Measurements from ENCODE around the gene SYNPO2L. TPM values are rescaled to one million over a fixed set of nuclear protein-coding genes. Genes with fewer than 3 reads are reported as not detected.

Gene SYNPO2L
- total RNA-seq, 1 donor from 2014 or later: not detected

GRCh38 chr10:73629165-73629564, 26.7 kb downstream of the SYNPO2L start:
- H3K4me1 Mint-ChIP-seq (ENCODE audit: unreplicated experiment): peaks cover 17% of the 10 kb centered on the region
- H3K36me3 Mint-ChIP-seq (ENCODE audit: unreplicated experiment): no peaks in the 10 kb centered on the region
- no peak for DNase-seq (ENCODE audit: extremely low spot score, unreplicated experiment)
- no peak for TF ChIP-seq CTCF (IDR thresholded peaks at IDR 0.05)
- no peak overlapping the region for H3K4me3 Mint-ChIP-seq (ENCODE audit: unreplicated experiment)
- no peak overlapping the region for H3K27ac Mint-ChIP-seq (ENCODE audit: unreplicated experiment)
- H3K27me3 Mint-ChIP-seq (ENCODE audit: unreplicated experiment): no peaks in the 10 kb centered on the region
- no peaks in the 10 kb centered on the region for H3K9me3 Mint-ChIP-seq (ENCODE audit: unreplicated experiment)

GRCh38 chr10:73628405-73628804, 27.4 kb downstream of the SYNPO2L start:
- Mint-ChIP-seq H3K36me3 (ENCODE audit: unreplicated experiment) (no peaks in the 10 kb centered on the region), H3K27me3 (ENCODE audit: unreplicated experiment) (no peaks in the 10 kb centered on the region), H3K4me3 (ENCODE audit: unreplicated experiment) (no peak overlapping the region), H3K27ac (ENCODE audit: unreplicated experiment) (no peak overlapping the region), H3K9me3 (ENCODE audit: unreplicated experiment) (no peaks in the 10 kb centered on the region), H3K4me1 (ENCODE audit: unreplicated experiment) (peaks cover 17% of the 10 kb centered on the region)
- TF ChIP-seq CTCF (IDR thresholded peaks at IDR 0.05): no peak
- no peak for DNase-seq (ENCODE audit: extremely low spot score, unreplicated experiment)

DNA sequence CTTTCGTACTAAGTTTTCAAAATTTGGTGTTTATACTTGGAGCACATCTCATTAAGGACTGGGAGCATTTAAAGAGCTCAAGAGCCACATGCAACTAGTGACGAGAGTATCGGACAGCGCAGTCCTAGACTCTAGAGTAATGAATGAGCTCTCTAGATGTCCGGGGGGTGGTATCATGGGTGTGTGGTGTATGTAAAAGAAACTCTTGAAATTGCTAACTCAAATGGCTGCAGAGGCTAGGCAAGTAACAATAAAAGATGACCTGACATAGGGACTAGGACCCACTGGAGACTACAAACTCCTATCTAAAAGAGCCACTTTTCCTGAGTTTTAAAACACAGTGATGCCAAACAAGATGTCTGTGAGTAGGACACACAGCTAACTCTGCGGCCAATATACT, 28.5 kb downstream of the SYNPO2L start:
- Mint-ChIP-seq H3K4me1 (ENCODE audit: unreplicated experiment) (peaks cover 17% of the 10 kb centered on the region), H3K27me3 (ENCODE audit: unreplicated experiment) (no peaks in the 10 kb centered on the region), H3K9me3 (ENCODE audit: unreplicated experiment) (no peaks in the 10 kb centered on the region), H3K27ac (ENCODE audit: unreplicated experiment) (no peak overlapping the region), H3K4me3 (ENCODE audit: unreplicated experiment) (peak overlapping the region; percentile 95), H3K36me3 (ENCODE audit: unreplicated experiment) (no peaks in the 10 kb centered on the region)
- no peak for DNase-seq (ENCODE audit: extremely low spot score, unreplicated experiment)
- TF ChIP-seq CTCF (IDR thresholded peaks at IDR 0.05): no peak

DNA sequence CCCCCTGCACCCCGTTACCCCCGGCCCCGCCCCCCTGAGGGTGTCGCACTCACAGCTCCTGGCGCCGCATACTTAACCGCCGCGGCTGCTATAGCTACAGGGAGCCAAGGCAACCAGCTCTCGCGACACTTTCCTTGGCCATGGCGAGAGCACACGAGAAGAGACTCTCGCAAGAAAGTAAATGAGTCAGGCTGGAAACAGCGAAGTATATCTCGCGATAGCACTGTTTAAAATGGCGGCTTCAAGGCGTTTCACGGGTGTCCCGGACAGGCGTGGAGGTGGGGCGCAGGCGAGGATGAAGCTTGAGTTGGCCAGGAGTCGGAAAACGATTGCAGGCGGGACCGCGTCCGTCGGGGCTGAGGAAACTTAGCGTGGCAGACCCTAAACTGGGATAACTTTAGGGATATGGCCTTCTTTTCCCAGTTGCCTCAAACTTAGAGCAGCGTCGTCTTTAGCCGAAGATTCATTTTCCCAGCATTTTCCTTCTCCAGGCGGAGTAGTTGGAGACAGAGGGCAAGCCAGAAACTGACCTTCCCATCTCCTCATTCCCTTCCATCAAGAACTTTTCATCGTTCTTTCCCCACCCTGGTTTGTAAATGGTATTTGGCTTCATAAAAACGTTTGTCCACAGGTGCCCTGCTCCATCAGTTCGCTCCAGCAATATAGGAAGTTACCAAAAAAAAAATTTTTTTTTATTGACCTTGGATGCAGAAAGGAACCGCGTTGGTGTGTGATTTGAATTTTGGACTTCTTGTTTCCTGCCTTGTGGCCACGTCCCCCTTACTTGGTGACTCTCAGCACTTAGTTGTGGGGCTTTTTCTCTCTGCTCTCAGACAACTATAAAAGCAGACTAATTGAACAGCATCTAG, 29.7 kb downstream of the SYNPO2L start:
- Mint-ChIP-seq H3K27ac (ENCODE audit: unreplicated experiment) (peak overlapping the region; percentile 98), H3K36me3 (ENCODE audit: unreplicated experiment) (no peaks in the 10 kb centered on the region), H3K4me1 (ENCODE audit: unreplicated experiment) (peaks cover 17% of the 10 kb centered on the region), H3K4me3 (ENCODE audit: unreplicated experiment) (peak overlapping the region; percentile 95), H3K27me3 (ENCODE audit: unreplicated experiment) (no peaks in the 10 kb centered on the region), H3K9me3 (ENCODE audit: unreplicated experiment) (no peaks in the 10 kb centered on the region)
- no peak for TF ChIP-seq CTCF (IDR thresholded peaks at IDR 0.05)
- peak; percentile 96 for DNase-seq (ENCODE audit: extremely low spot score, unreplicated experiment)

DNA sequence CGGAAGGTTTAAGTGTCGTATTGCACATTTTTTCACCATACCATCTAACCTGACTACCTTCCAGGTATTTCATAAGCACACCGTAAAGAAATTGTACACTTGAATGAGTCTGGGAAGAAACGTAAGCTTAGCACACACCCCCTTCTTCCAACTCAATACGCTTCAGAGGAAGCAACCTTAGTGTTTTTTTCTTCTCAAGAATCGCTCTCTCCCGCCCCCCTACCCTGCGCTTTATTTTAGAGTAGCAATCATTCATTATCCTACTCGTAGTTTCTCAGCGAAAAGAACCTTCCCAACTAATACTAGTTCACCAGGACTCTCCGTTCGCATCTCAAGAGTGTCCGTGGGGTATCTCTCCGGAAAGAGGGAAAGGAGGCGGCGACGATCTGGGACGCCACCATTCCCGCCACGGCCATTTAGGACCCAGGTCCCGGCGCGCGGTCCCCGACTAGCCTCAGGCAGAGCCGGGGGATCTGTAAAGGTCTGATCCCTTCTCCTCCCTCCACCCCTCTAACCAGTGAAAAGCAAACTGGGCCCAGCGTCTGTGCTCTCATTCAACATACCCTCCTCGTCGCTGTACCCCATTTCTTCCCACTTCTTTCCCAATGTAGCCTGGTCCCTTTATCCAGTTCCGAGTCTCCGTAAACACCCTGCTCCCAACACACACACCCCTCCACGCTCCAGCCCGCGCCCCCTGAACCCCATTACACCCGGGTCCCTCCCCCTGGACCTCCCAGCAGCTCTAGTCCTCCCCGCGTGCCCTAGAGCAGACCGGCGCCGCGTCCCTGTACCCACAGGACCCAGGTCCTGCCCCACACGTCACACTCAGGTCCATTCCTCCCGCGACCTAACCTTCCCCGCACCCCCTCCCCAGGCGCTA, 30.6 kb downstream of the SYNPO2L start:
- no peak for DNase-seq (ENCODE audit: extremely low spot score, unreplicated experiment)
- H3K4me1 Mint-ChIP-seq (ENCODE audit: unreplicated experiment): peaks cover 17% of the 10 kb centered on the region
- H3K9me3 Mint-ChIP-seq (ENCODE audit: unreplicated experiment): no peaks in the 10 kb centered on the region
- H3K27ac Mint-ChIP-seq (ENCODE audit: unreplicated experiment): peak overlapping the region; percentile 84
- H3K4me3 Mint-ChIP-seq (ENCODE audit: unreplicated experiment): peak overlapping the region; percentile 95
- H3K36me3 Mint-ChIP-seq (ENCODE audit: unreplicated experiment): no peaks in the 10 kb centered on the region
- no peaks in the 10 kb centered on the region for H3K27me3 Mint-ChIP-seq (ENCODE audit: unreplicated experiment)
- no peak for TF ChIP-seq CTCF (IDR thresholded peaks at IDR 0.05)

Measured in osteocyte (in vitro differentiated cells).